HEK293 (cell line): Measurements from ENCODE around the gene TSHZ2.

Source experiments
- CTCF ChIA-PET: fragments of 350-600 bp; formaldehyde crosslinking; extraction: SDS; loops from one replicate; lab custom pipeline; 2021; ENCODE audit warnings: antibody characterized with exemption; lab: Yijun Ruan, JAX
- POLR2A ChIA-PET: fragments of 300-600 bp; formaldehyde crosslinking; extraction: SDS; loops from one replicate; lab custom pipeline; 2020; ENCODE audit warnings: antibody characterized with exemption, inconsistent platforms; lab: Yijun Ruan, JAX
- H3K27ac ChIP-seq: fragments of 200-500 bp; sonication (Bioruptor generic); 2 replicates; pipeline ENCODE4 v1.5.1; 2014; ENCODE audit warnings: low read depth, low read length, control low read depth, inconsistent platforms; ENCODE audit errors: extremely low read depth
- H3K36me3 ChIP-seq, 2 experiments: fragments of 200-500 bp in 1 of 2; sonication (Bioruptor generic) in 1 of 2; 1 replicate in 1 of 2; 2 replicates in 1 of 2; pipeline ENCODE4 v1.5.1; 2014 to 2017; ENCODE audit warnings: inconsistent platforms in 2 of 2, low read length in 2 of 2; ENCODE audit not compliant: control insufficient read depth in 2 of 2, insufficient read depth in 1 of 2
- H3K4me1 ChIP-seq: fragments of 200-500 bp; sonication (Bioruptor generic); 2 replicates; pipeline ENCODE4 v1.5.1; 2014; ENCODE audit warnings: mild to moderate bottlenecking, low read length, inconsistent platforms; ENCODE audit not compliant: control insufficient read depth, insufficient read depth
- H3K4me3 ChIP-seq: 2 replicates; pipeline ENCODE4 v1.5.1; 2011; ENCODE audit warnings: low read depth, mild to moderate bottlenecking, control low read depth, low read length, moderate library complexity
- H3K9me3 ChIP-seq: fragments of 200-500 bp; sonication (Bioruptor generic); 2 replicates; pipeline ENCODE4 v1.5.1; 2014; ENCODE audit warnings: low read depth, low read length, inconsistent platforms; ENCODE audit not compliant: control insufficient read depth, insufficient read depth
- EGR2 ChIP-seq: fragments of 450-650 bp; formaldehyde crosslinking; IDR thresholded peaks from 2 replicates; pipeline ENCODE4 v1.5.1; 2016; ENCODE audit warnings: low read depth, missing biosample characterization, missing genetic modification characterization
- HOXA7 ChIP-seq: sonication (generic); formaldehyde crosslinking; IDR thresholded peaks from 2 replicates; pipeline ENCODE4 v1.8.1; 2022; ENCODE audit warnings: missing genetic modification reagents, borderline replicate concordance
- HOXC10 ChIP-seq: sonication (generic); formaldehyde crosslinking; IDR thresholded peaks from 2 replicates; pipeline ENCODE4 v1.8.1; 2023; ENCODE audit warnings: mild to moderate bottlenecking, missing genetic modification reagents
- IKZF3 ChIP-seq: fragments of 450-650 bp; IDR thresholded peaks from 2 replicates; pipeline ENCODE4 v1.5.0; 2018; ENCODE audit warnings: missing biosample characterization, mild to moderate bottlenecking, missing genetic modification characterization, moderate library complexity
- KLF10 ChIP-seq: fragments of 450-650 bp; IDR thresholded peaks from 2 replicates; pipeline ENCODE4 v1.5.1; 2018; ENCODE audit warnings: missing biosample characterization, mild to moderate bottlenecking, missing genetic modification characterization
- MZF1 ChIP-seq: fragments of 450-650 bp; formaldehyde crosslinking; IDR thresholded peaks from 2 replicates; pipeline ENCODE4 v1.5.1; 2017; ENCODE audit warnings: missing biosample characterization, missing genetic modification characterization, borderline replicate concordance
- ZFP41 ChIP-seq: fragments of 450-650 bp; formaldehyde crosslinking; IDR thresholded peaks from 2 replicates; pipeline ENCODE4 v1.5.1; 2016; ENCODE audit warnings: missing biosample characterization, missing genetic modification characterization, borderline replicate concordance
- ZIC2 ChIP-seq: fragments of 450-650 bp; formaldehyde crosslinking; IDR thresholded peaks from 2 replicates; pipeline ENCODE4 v1.5.1; 2016; ENCODE audit warnings: missing biosample characterization, missing genetic modification characterization
- ZNF175 ChIP-seq: fragments of 450-650 bp; formaldehyde crosslinking; IDR thresholded peaks from 2 replicates; pipeline ENCODE4 v1.5.1; 2016; ENCODE audit warnings: missing biosample characterization, missing genetic modification characterization
- ZNF2 ChIP-seq: fragments of 450-650 bp; formaldehyde crosslinking; IDR thresholded peaks from 2 replicates; pipeline ENCODE4 v1.5.1; 2016; ENCODE audit warnings: missing biosample characterization, missing genetic modification characterization
- ZNF214 ChIP-seq: fragments of 450-650 bp; formaldehyde crosslinking; IDR thresholded peaks from 2 replicates; pipeline ENCODE4 v1.5.1; 2017; ENCODE audit warnings: missing biosample characterization, mild to moderate bottlenecking, missing genetic modification characterization, borderline replicate concordance
- ZNF266 ChIP-seq: fragments of 450-650 bp; formaldehyde crosslinking; IDR thresholded peaks from 2 replicates; pipeline ENCODE4 v1.5.1; 2016; ENCODE audit warnings: missing biosample characterization, missing genetic modification characterization, low read depth
- ZNF302 ChIP-seq: fragments of 450-650 bp; formaldehyde crosslinking; IDR thresholded peaks from 2 replicates; pipeline ENCODE4 v1.5.1; 2016; ENCODE audit warnings: missing biosample characterization, missing genetic modification characterization, low read depth
- ZNF311 ChIP-seq: fragments of 450-650 bp; formaldehyde crosslinking; IDR thresholded peaks from 2 replicates; pipeline ENCODE4 v1.5.1; 2017; ENCODE audit warnings: missing biosample characterization, missing genetic modification characterization, borderline replicate concordance
- ZNF350 ChIP-seq: fragments of 450-650 bp; formaldehyde crosslinking; IDR thresholded peaks from 2 replicates; pipeline ENCODE4 v1.5.0; 2017; ENCODE audit warnings: missing biosample characterization, mild to moderate bottlenecking, missing genetic modification characterization
- ZNF366 ChIP-seq: fragments of 450-650 bp; formaldehyde crosslinking; conservative IDR thresholded peaks from 2 replicates; pipeline ENCODE4 v1.5.1; 2016; ENCODE audit warnings: missing biosample characterization, missing genetic modification characterization
- ZNF37A ChIP-seq: fragments of 450-650 bp; IDR thresholded peaks from 2 replicates; pipeline ENCODE4 v1.5.1; 2018; ENCODE audit warnings: missing biosample characterization, missing genetic modification characterization
- ZNF394 ChIP-seq: fragments of 450-650 bp; formaldehyde crosslinking; IDR thresholded peaks from 2 replicates; pipeline ENCODE4 v1.5.1; 2016; ENCODE audit warnings: missing biosample characterization, missing genetic modification characterization, mild to moderate bottlenecking, moderate library complexity, borderline replicate concordance
- ZNF416 ChIP-seq: fragments of 450-650 bp; formaldehyde crosslinking; IDR thresholded peaks from 2 replicates; pipeline ENCODE4 v1.5.1; 2016; ENCODE audit warnings: missing biosample characterization, missing genetic modification characterization
- ZNF48 ChIP-seq: fragments of 450-650 bp; formaldehyde crosslinking; IDR thresholded peaks from 2 replicates; pipeline ENCODE4 v1.5.1; 2016; ENCODE audit warnings: missing biosample characterization, missing genetic modification characterization
- ZNF510 ChIP-seq: fragments of 450-650 bp; formaldehyde crosslinking; IDR thresholded peaks from 2 replicates; pipeline ENCODE4 v1.5.1; 2018; ENCODE audit warnings: mild to moderate bottlenecking, missing genetic modification characterization, missing biosample characterization; ENCODE audit not compliant: insufficient replicate concordance
- ZNF610 ChIP-seq: fragments of 450-650 bp; formaldehyde crosslinking; IDR thresholded peaks from 2 replicates; pipeline ENCODE4 v1.5.1; 2016; ENCODE audit warnings: missing biosample characterization, missing genetic modification characterization, borderline replicate concordance
- ZNF621 ChIP-seq: fragments of 450-650 bp; formaldehyde crosslinking; IDR thresholded peaks from 2 replicates; pipeline ENCODE4 v1.5.1; 2017; ENCODE audit warnings: missing biosample characterization, missing genetic modification characterization
- ZNF843 ChIP-seq: fragments of 450-650 bp; formaldehyde crosslinking; IDR thresholded peaks from 2 replicates; pipeline ENCODE4 v1.5.1; 2016; ENCODE audit warnings: missing biosample characterization, missing genetic modification characterization
- ZSCAN16 ChIP-seq: fragments of 450-650 bp; formaldehyde crosslinking; IDR thresholded peaks from 2 replicates; pipeline ENCODE4 v1.5.1; 2016; ENCODE audit warnings: missing biosample characterization, missing genetic modification characterization
- TF ChIP-seq, protein P1 (sequence below): fragments of 450-650 bp; formaldehyde crosslinking; IDR thresholded peaks from 2 replicates; pipeline ENCODE4 v1.5.1; 2016; ENCODE audit warnings: missing biosample characterization, missing genetic modification characterization
- TF ChIP-seq, protein P2 (sequence below): fragments of 450-650 bp; formaldehyde crosslinking; conservative IDR thresholded peaks from 2 replicates; pipeline ENCODE4 v1.5.1; 2016; ENCODE audit warnings: low read depth, missing biosample characterization, missing genetic modification characterization
- TF ChIP-seq, protein P3 (sequence below): fragments of 450-650 bp; formaldehyde crosslinking; IDR thresholded peaks from 2 replicates; pipeline ENCODE4 v1.5.1; 2016; ENCODE audit warnings: missing biosample characterization, missing genetic modification characterization

Gene TSHZ2

DNA sequence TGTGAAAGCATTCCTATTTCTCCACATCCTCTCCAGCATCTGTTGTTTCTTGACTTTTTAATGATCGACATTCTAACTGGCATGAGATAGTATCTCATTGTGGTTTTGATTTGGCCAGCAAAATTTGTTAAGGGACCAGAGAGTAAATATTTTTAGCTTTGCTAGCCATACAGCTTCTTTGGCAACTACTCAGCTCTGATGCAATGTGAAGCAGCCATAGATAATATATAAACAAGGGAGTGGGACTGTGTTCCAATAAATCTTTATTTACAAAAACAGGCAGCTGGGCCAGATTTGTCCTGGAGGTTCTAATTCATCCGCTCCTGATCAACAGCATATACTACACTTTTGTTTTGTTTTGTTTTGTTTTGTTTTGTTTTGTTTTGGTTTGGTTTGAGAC is 418.6 kb downstream of the TSHZ2 start:
- H3K36me3 ChIP-seq = no peaks in the 10 kb centered on the region
- ChIA-PET POLR2A (no interaction called here), CTCF (no interaction called here)
- H3K4me3 ChIP-seq = no peak overlapping the region
- H3K9me3 ChIP-seq = no peaks in the 10 kb centered on the region
- TF ChIP-seq ZNF510 (tag by site-specific recombination) = no peak
- no peak for TF ChIP-seq ZFP41 (tag by site-specific recombination)
- TF ChIP-seq IKZF3 (tag by site-specific recombination) = no peak
- no peak for TF ChIP-seq ZNF621 (tag by site-specific recombination)
- no peak for TF ChIP-seq ZNF2
- no peak for TF ChIP-seq ZNF843 (tag by site-specific recombination)
- no peak for TF ChIP-seq ZNF350
- TF ChIP-seq ZNF48 (tag by site-specific recombination) = no peak
- TF ChIP-seq ZNF214 (tag by site-specific recombination) = no peak
- no peak for TF ChIP-seq ZNF311 (tag by site-specific recombination)
- no peak for TF ChIP-seq EGR2 (tag by site-specific recombination)
- TF ChIP-seq, protein P1, sequence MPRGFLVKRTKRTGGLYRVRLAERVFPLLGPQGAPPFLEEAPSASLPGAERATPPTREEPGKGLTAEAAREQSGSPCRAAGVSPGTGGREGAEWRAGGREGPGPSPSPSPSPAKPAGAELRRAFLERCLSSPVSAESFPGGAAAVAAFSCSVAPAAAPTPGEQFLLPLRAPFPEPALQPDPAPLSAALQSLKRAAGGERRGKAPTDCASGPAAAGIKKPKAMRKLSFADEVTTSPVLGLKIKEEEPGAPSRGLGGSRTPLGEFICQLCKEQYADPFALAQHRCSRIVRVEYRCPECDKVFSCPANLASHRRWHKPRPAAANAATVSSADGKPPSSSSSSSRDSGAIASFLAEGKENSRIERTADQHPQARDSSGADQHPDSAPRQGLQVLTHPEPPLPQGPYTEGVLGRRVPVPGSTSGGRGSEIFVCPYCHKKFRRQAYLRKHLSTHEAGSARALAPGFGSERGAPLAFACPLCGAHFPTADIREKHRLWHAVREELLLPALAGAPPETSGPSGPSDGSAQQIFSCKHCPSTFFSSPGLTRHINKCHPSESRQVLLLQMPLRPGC = no peak
- no peak for TF ChIP-seq HOXA7
- TF ChIP-seq, protein P2, sequence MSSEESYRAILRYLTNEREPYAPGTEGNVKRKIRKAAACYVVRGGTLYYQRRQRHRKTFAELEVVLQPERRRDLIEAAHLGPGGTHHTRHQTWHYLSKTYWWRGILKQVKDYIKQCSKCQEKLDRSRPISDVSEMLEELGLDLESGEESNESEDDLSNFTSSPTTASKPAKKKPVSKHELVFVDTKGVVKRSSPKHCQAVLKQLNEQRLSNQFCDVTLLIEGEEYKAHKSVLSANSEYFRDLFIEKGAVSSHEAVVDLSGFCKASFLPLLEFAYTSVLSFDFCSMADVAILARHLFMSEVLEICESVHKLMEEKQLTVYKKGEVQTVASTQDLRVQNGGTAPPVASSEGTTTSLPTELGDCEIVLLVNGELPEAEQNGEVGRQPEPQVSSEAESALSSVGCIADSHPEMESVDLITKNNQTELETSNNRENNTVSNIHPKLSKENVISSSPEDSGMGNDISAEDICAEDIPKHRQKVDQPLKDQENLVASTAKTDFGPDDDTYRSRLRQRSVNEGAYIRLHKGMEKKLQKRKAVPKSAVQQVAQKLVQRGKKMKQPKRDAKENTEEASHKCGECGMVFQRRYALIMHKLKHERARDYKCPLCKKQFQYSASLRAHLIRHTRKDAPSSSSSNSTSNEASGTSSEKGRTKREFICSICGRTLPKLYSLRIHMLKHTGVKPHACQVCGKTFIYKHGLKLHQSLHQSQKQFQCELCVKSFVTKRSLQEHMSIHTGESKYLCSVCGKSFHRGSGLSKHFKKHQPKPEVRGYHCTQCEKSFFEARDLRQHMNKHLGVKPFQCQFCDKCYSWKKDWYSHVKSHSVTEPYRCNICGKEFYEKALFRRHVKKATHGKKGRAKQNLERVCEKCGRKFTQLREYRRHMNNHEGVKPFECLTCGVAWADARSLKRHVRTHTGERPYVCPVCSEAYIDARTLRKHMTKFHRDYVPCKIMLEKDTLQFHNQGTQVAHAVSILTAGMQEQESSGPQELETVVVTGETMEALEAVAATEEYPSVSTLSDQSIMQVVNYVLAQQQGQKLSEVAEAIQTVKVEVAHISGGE (tag by site-specific recombination) = no peak
- no peak for TF ChIP-seq ZNF394
- TF ChIP-seq ZIC2 (tag by site-specific recombination) = no peak
- no peaks in the 10 kb centered on the region for H3K4me1 ChIP-seq
- H3K27ac ChIP-seq = no peak overlapping the region

DNA sequence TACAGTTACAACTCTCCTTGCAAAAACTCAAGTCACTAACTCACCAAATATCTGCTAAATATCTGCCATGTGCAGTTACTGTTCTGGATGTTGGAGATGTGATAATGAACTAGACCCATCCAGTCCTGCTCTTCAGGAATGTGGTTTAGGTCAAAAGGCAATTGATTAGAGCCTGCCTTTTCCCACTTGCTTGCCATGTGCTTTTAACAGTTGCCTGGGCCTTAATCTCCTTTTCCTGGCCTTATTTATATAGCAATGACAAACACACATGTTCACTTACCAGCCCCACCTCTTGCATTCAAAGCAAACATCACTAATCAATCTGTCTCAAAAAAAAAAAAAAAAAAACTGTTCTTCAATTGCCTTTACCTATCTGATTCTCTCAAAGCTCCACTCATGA is 422.3 kb downstream of the TSHZ2 start:
- CTCF ChIA-PET = no interaction called here

More for the DNA sequence above, 422.3 kb downstream of the TSHZ2 start:
- Histone ChIP-seq H3K4me3 (no peak overlapping the region), H3K4me1 (no peaks in the 10 kb centered on the region), H3K27ac (no peak overlapping the region), H3K9me3 (no peaks in the 10 kb centered on the region), H3K36me3 (no peaks in the 10 kb centered on the region)
- POLR2A ChIA-PET = no interaction called here
- TF ChIP-seq ZSCAN16 (tag by site-specific recombination) = no peak
- no peak for TF ChIP-seq ZNF416 (tag by site-specific recombination)
- TF ChIP-seq ZNF37A (tag by site-specific recombination) = no peak
- TF ChIP-seq ZNF610 = no peak
- no peak for TF ChIP-seq ZNF175 (tag by site-specific recombination)
- no peak for TF ChIP-seq MZF1
- TF ChIP-seq KLF10 (tag by site-specific recombination) = no peak
- TF ChIP-seq HOXC10 (CRISPR knock-in tag) = no peak
- TF ChIP-seq ZNF266 = no peak
- TF ChIP-seq, protein P3, sequence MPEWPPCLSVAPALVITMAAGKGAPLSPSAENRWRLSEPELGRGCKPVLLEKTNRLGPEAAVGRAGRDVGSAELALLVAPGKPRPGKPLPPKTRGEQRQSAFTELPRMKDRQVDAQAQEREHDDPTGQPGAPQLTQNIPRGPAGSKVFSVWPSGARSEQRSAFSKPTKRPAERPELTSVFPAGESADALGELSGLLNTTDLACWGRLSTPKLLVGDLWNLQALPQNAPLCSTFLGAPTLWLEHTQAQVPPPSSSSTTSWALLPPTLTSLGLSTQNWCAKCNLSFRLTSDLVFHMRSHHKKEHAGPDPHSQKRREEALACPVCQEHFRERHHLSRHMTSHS (tag by site-specific recombination) = no peak
- no peak for TF ChIP-seq ZNF366 (tag by site-specific recombination)
- no peak for TF ChIP-seq ZNF302 (tag by site-specific recombination)
